Type B pancreatic cell (in vitro differentiated cells): ENCODE results near the gene CD209. TPM values are rescaled to one million over a fixed set of nuclear protein-coding genes. Genes with fewer than 3 reads are reported as not detected.

Experiments
- DNase-seq: peaks from one replicate; pipeline ENCODE4 v3.0.0; 2021; ENCODE audit warnings: mixed read lengths; ENCODE audit not compliant: unreplicated experiment; ENCODE audit errors: extremely low spot score
- H3K27ac Mint-ChIP-seq: 2 replicates; pipeline ENCODE4 v1.8.0; 2021; ENCODE audit warnings: mild to moderate bottlenecking, mixed read lengths
- H3K27me3 Mint-ChIP-seq: 2 replicates; pipeline ENCODE4 v1.8.0; 2021; ENCODE audit warnings: mixed read lengths
- H3K36me3 Mint-ChIP-seq: 2 replicates; pipeline ENCODE4 v1.8.0; 2021; ENCODE audit warnings: mixed read lengths
- H3K4me1 Mint-ChIP-seq: one replicate; pipeline ENCODE4 v1.8.0; 2021; ENCODE audit warnings: mixed read lengths; ENCODE audit not compliant: unreplicated experiment
- H3K4me3 Mint-ChIP-seq: 2 replicates; pipeline ENCODE4 v1.8.0; 2021; ENCODE audit warnings: mild to moderate bottlenecking, mixed read lengths
- H3K9me3 Mint-ChIP-seq: 2 replicates; pipeline ENCODE4 v1.8.0; 2021; ENCODE audit warnings: mixed read lengths
- CTCF ChIP-seq: fragments of 200-600 bp; sonication (generic); conservative IDR thresholded peaks from 2 replicates; pipeline ENCODE4 v1.5.0; 2021; ENCODE audit warnings: antibody characterized with exemption, mild to moderate bottlenecking
- total RNA-seq: library from RNA; stranded (reverse); gene quantifications from 2 replicates; pipeline ENCODE4 v1.2.1, GENCODE V29; 2021; ENCODE audit warnings: low replicate concordance

CD209 gene
- total RNA-seq, 1 donor from 2014 or later: not detected

GRCh38 chr19:7790416-7790815, 43.1 kb upstream of the CD209 start:
- H3K27me3 Mint-ChIP-seq: peaks cover 52% of the 10 kb centered on the region
- H3K4me1 Mint-ChIP-seq: no peaks in the 10 kb centered on the region
- H3K9me3 Mint-ChIP-seq: peaks cover 4% of the 10 kb centered on the region
- no peak for TF ChIP-seq CTCF
- H3K4me3 Mint-ChIP-seq: peak overlapping the region; percentile 58
- H3K27ac Mint-ChIP-seq: no peak overlapping the region
- no peak for DNase-seq
- peaks cover 6% of the 10 kb centered on the region for H3K36me3 Mint-ChIP-seq

- TF ChIP-seq CTCF: no peak
- Mint-ChIP-seq H3K4me3 (peak overlapping the region; percentile 73), H3K27ac (peak overlapping the region; percentile 72), H3K4me1 (no peaks in the 10 kb centered on the region), H3K36me3 (peaks cover 6% of the 10 kb centered on the region), H3K9me3 (peaks cover 4% of the 10 kb centered on the region), H3K27me3 (peaks cover 58% of the 10 kb centered on the region)
- no peak for DNase-seq
These were observed 42.1 kb upstream of the CD209 start for GRCh38 chr19:7789447-7789846.

GRCh38 chr19:7788933-7789323, 41.6 kb upstream of the CD209 start:
- peaks cover 59% of the 10 kb centered on the region for H3K27me3 Mint-ChIP-seq
- H3K4me3 Mint-ChIP-seq: no peak overlapping the region
- H3K9me3 Mint-ChIP-seq: peaks cover 6% of the 10 kb centered on the region
- no peak for DNase-seq
- H3K4me1 Mint-ChIP-seq: no peaks in the 10 kb centered on the region
- H3K36me3 Mint-ChIP-seq: peaks cover 6% of the 10 kb centered on the region
- no peak for TF ChIP-seq CTCF
- no peak overlapping the region for H3K27ac Mint-ChIP-seq

- Mint-ChIP-seq H3K36me3 (peaks cover 6% of the 10 kb centered on the region), H3K9me3 (peaks cover 11% of the 10 kb centered on the region), H3K4me3 (no peak overlapping the region), H3K27ac (no peak overlapping the region), H3K27me3 (peaks cover 65% of the 10 kb centered on the region), H3K4me1 (no peaks in the 10 kb centered on the region)
- TF ChIP-seq CTCF: no peak
- DNase-seq: no peak
These were observed 41.0 kb upstream of the CD209 start for GRCh38 chr19:7788178-7788932.

GRCh38 chr19:7787602-7788177, 40.4 kb upstream of the CD209 start:
- H3K9me3 Mint-ChIP-seq: peaks cover 11% of the 10 kb centered on the region
- H3K27me3 Mint-ChIP-seq: peaks cover 71% of the 10 kb centered on the region
- H3K36me3 Mint-ChIP-seq: peaks cover 6% of the 10 kb centered on the region
- H3K27ac Mint-ChIP-seq: no peak overlapping the region
- peak overlapping the region; percentile 75 for H3K4me3 Mint-ChIP-seq
- TF ChIP-seq CTCF: no peak
- DNase-seq: no peak
- H3K4me1 Mint-ChIP-seq: no peaks in the 10 kb centered on the region
